Measurements from ENCODE around the gene SGMS1. TPM values are rescaled to one million over a fixed set of nuclear protein-coding genes. Genes with fewer than 3 reads are reported as not detected.

Gene SGMS1
- total and polyA plus RNA-seq, 4 donors: 8.9 to 54.3 (median 22.2) TPM

- H3K4me1 ChIP-seq (ENCODE audit: control insufficient read depth in 1 of 2, insufficient read depth in 2 of 2, low read length in 2 of 2): peaks cover 1 to 10% of the 10 kb centered on the region in 2 donors
- ATAC-seq (ENCODE audit: low FRiP score) (no peak), DNase-seq (no peak)
- H3K27ac ChIP-seq (ENCODE audit: low read depth in 1 of 2, low read length in 2 of 2): no peak overlapping the region
- no peaks in the 10 kb centered on the region for H3K27me3 ChIP-seq (ENCODE audit: control insufficient read depth in 1 of 2, insufficient read depth in 2 of 2, low read length in 1 of 2)
- H3K9me3 ChIP-seq (ENCODE audit: control insufficient read depth, low read length): no peaks in the 10 kb centered on the region
- 85 to 88% methylated on average over 4 of the region's 4 CpGs for WGBS, 2 donors
- H3K36me3 ChIP-seq (ENCODE audit: control insufficient read depth in 1 of 2, insufficient read depth in 2 of 2, low read length in 1 of 2): no peaks in the 10 kb centered on the region
- no peak overlapping the region for H3K4me3 ChIP-seq (ENCODE audit: low read length in 2 of 2)
- intact Hi-C loops (cut with DNase I): no loop called here
Observed at GRCh38 chr10:50440489-50440888, 183.3 kb downstream of the SGMS1 start.

GRCh38 chr10:50439806-50440205 lies 183.9 kb downstream of the SGMS1 start:
- 5 to 6% methylated on average over 2 of the region's 2 CpGs for WGBS, 2 donors
- no peaks in the 10 kb centered on the region for H3K36me3 ChIP-seq (ENCODE audit: control insufficient read depth in 1 of 2, insufficient read depth in 2 of 2, low read length in 1 of 2)
- DNase-seq (no peak), ATAC-seq (ENCODE audit: low FRiP score) (no peak)
- H3K4me3 ChIP-seq (ENCODE audit: low read length in 2 of 2): no peak overlapping the region
- intact Hi-C loops (cut with DNase I): no loop called here
- H3K27ac ChIP-seq (ENCODE audit: low read depth in 1 of 2, low read length in 2 of 2): no peak overlapping the region
- H3K9me3 ChIP-seq (ENCODE audit: control insufficient read depth, low read length): no peaks in the 10 kb centered on the region
- peaks cover 1 to 10% of the 10 kb centered on the region in 2 donors for H3K4me1 ChIP-seq (ENCODE audit: control insufficient read depth in 1 of 2, insufficient read depth in 2 of 2, low read length in 2 of 2)
- no peaks in the 10 kb centered on the region for H3K27me3 ChIP-seq (ENCODE audit: control insufficient read depth in 1 of 2, insufficient read depth in 2 of 2, low read length in 1 of 2)

- DNase-seq: no peak
- intact Hi-C loops (cut with DNase I): no loop called here
- WGBS, 2 donors: 52 to 59% methylated on average over 2 of the region's 2 CpGs
- no peak overlapping the region for H3K4me3 ChIP-seq (ENCODE audit: low read length in 2 of 2)
- H3K27ac ChIP-seq (ENCODE audit: low read depth in 1 of 2, low read length in 2 of 2): peak overlapping the region in 1 of 2 donors; percentile 19
- peaks cover 1 to 10% of the 10 kb centered on the region in 2 donors for H3K4me1 ChIP-seq (ENCODE audit: control insufficient read depth in 1 of 2, insufficient read depth in 2 of 2, low read length in 2 of 2)
- H3K27me3 ChIP-seq (ENCODE audit: control insufficient read depth in 1 of 2, insufficient read depth in 2 of 2, low read length in 1 of 2): no peaks in the 10 kb centered on the region
- no peak for ATAC-seq (ENCODE audit: low FRiP score)
- H3K9me3 ChIP-seq (ENCODE audit: control insufficient read depth, low read length): no peaks in the 10 kb centered on the region
- no peaks in the 10 kb centered on the region for H3K36me3 ChIP-seq (ENCODE audit: control insufficient read depth in 1 of 2, insufficient read depth in 2 of 2, low read length in 1 of 2)
Observed at GRCh38 chr10:50439187-50439586, 184.6 kb downstream of the SGMS1 start.

GRCh38 chr10:50438049-50438936 lies 185.5 kb downstream of the SGMS1 start:
- Histone ChIP-seq H3K36me3 (ENCODE audit: control insufficient read depth in 1 of 2, insufficient read depth in 2 of 2, low read length in 1 of 2) (no peaks in the 10 kb centered on the region), H3K4me3 (ENCODE audit: low read length in 2 of 2) (no peak overlapping the region), H3K27ac (ENCODE audit: low read depth in 1 of 2, low read length in 2 of 2) (no peak overlapping the region), H3K4me1 (ENCODE audit: control insufficient read depth in 1 of 2, insufficient read depth in 2 of 2, low read length in 2 of 2) (peaks cover 1 to 10% of the 10 kb centered on the region in 2 donors), H3K9me3 (ENCODE audit: control insufficient read depth, low read length) (no peaks in the 10 kb centered on the region), H3K27me3 (ENCODE audit: control insufficient read depth in 1 of 2, insufficient read depth in 2 of 2, low read length in 1 of 2) (no peaks in the 10 kb centered on the region)
- no peak for ATAC-seq (ENCODE audit: low FRiP score)
- 88 to 99% methylated on average over 6 of the region's 6 CpGs for WGBS, 2 donors
- no peak for DNase-seq
- intact Hi-C loops (cut with DNase I): no loop called here

GRCh38 chr10:50437248-50437647 lies 186.5 kb downstream of the SGMS1 start:
- no peak for ATAC-seq (ENCODE audit: low FRiP score)
- Histone ChIP-seq H3K4me3 (ENCODE audit: low read length in 2 of 2) (no peak overlapping the region), H3K36me3 (ENCODE audit: control insufficient read depth in 1 of 2, insufficient read depth in 2 of 2, low read length in 1 of 2) (no peaks in the 10 kb centered on the region), H3K27me3 (ENCODE audit: control insufficient read depth in 1 of 2, insufficient read depth in 2 of 2, low read length in 1 of 2) (no peaks in the 10 kb centered on the region), H3K27ac (ENCODE audit: low read depth in 1 of 2, low read length in 2 of 2) (no peak overlapping the region), H3K4me1 (ENCODE audit: control insufficient read depth in 1 of 2, insufficient read depth in 2 of 2, low read length in 2 of 2) (peaks cover 1 to 10% of the 10 kb centered on the region in 2 donors), H3K9me3 (ENCODE audit: control insufficient read depth, low read length) (no peaks in the 10 kb centered on the region)
- no peak for DNase-seq
- intact Hi-C loops (cut with DNase I): no loop called here
- 41 to 82% methylated on average over 1 of the region's 1 CpG for WGBS, 2 donors

- DNase-seq (no peak), ATAC-seq (ENCODE audit: low FRiP score) (no peak)
- Histone ChIP-seq H3K4me1 (ENCODE audit: control insufficient read depth in 1 of 2, insufficient read depth in 2 of 2, low read length in 2 of 2) (peaks cover 1 to 10% of the 10 kb centered on the region in 2 donors), H3K4me3 (ENCODE audit: low read length in 2 of 2) (no peak overlapping the region), H3K27ac (ENCODE audit: low read depth in 1 of 2, low read length in 2 of 2) (peak overlapping the region in 1 of 2 donors; percentile 45), H3K27me3 (ENCODE audit: control insufficient read depth in 1 of 2, insufficient read depth in 2 of 2, low read length in 1 of 2) (no peaks in the 10 kb centered on the region), H3K9me3 (ENCODE audit: control insufficient read depth, low read length) (no peaks in the 10 kb centered on the region), H3K36me3 (ENCODE audit: control insufficient read depth in 1 of 2, insufficient read depth in 2 of 2, low read length in 1 of 2) (no peaks in the 10 kb centered on the region)
- intact Hi-C loops (cut with DNase I): no loop called here
- WGBS, 2 donors: 97% methylated on average over 4 of the region's 4 CpGs
Observed at GRCh38 chr10:50436805-50437204, 187.0 kb downstream of the SGMS1 start.

GRCh38 chr10:50432211-50433009 lies 191.3 kb downstream of the SGMS1 start:
- 89 to 91% methylated on average over 1 of the region's 1 CpG for WGBS, 2 donors
- H3K4me1 ChIP-seq (ENCODE audit: control insufficient read depth in 1 of 2, insufficient read depth in 2 of 2, low read length in 2 of 2): peaks cover 0 to 4% of the 10 kb centered on the region in 2 donors
- ATAC-seq (ENCODE audit: low FRiP score) (no peak), DNase-seq (no peak)
- no peak overlapping the region for H3K4me3 ChIP-seq (ENCODE audit: low read length in 2 of 2)
- no peak overlapping the region for H3K27ac ChIP-seq (ENCODE audit: low read depth in 1 of 2, low read length in 2 of 2)
- intact Hi-C loops (cut with DNase I): loop anchor here in 1 of 2 donors (5.0 kb wide), 1 partner anchor 125 kb away; no protein-coding TSS in a partner anchor
- no peaks in the 10 kb centered on the region for H3K36me3 ChIP-seq (ENCODE audit: control insufficient read depth in 1 of 2, insufficient read depth in 2 of 2, low read length in 1 of 2)
- H3K9me3 ChIP-seq (ENCODE audit: control insufficient read depth, low read length): no peaks in the 10 kb centered on the region
- H3K27me3 ChIP-seq (ENCODE audit: control insufficient read depth in 1 of 2, insufficient read depth in 2 of 2, low read length in 1 of 2): no peaks in the 10 kb centered on the region

- H3K27ac ChIP-seq (ENCODE audit: low read depth in 1 of 2, low read length in 2 of 2): peak overlapping the region; percentile 36 to 82
- no peaks in the 10 kb centered on the region for H3K9me3 ChIP-seq (ENCODE audit: control insufficient read depth, low read length)
- H3K4me1 ChIP-seq (ENCODE audit: control insufficient read depth in 1 of 2, insufficient read depth in 2 of 2, low read length in 2 of 2): peaks cover 0 to 4% of the 10 kb centered on the region in 2 donors
- H3K27me3 ChIP-seq (ENCODE audit: control insufficient read depth in 1 of 2, insufficient read depth in 2 of 2, low read length in 1 of 2): no peaks in the 10 kb centered on the region
- intact Hi-C loops (cut with DNase I): loop anchor here in 1 of 2 donors (5.0 kb wide), 1 partner anchor 126 kb away; no protein-coding TSS in a partner anchor
- H3K4me3 ChIP-seq (ENCODE audit: low read length in 2 of 2): peak overlapping the region in 1 of 2 donors; percentile 76
- H3K36me3 ChIP-seq (ENCODE audit: control insufficient read depth in 1 of 2, insufficient read depth in 2 of 2, low read length in 1 of 2): no peaks in the 10 kb centered on the region
- ATAC-seq (ENCODE audit: low FRiP score) (peak; percentile 56), DNase-seq (peak in 1 of 2 donors; percentile 52)
- 2% methylated on average over 3 of the region's 3 CpGs for WGBS, 2 donors
Observed at GRCh38 chr10:50431791-50432190, 192.0 kb downstream of the SGMS1 start.

Measured in aorta (tissue), 5 donors.